Stimulated activated CD4-positive, alpha-beta T cell treated with anti-CD3 and anti-CD28 coated beads, Interleukin-15, amount 100 ng/mL, for 24 hours (primary cell): Measurements from ENCODE around the gene AARSD1.
"Not testable (repeated sequence)": the region's sequence is repeated elsewhere in the genome, so short reads cannot be mapped to it uniquely, and the experiment has no call there.

ENCODE experiments used
- DNase-seq: peaks from one replicate; pipeline ENCODE4 v3.0.0-alpha.2; 2020

The AARSD1 gene

GRCh38 chr17:42980274-42980765, 16.1 kb upstream of the AARSD1 start, which contains the start of gene RUNDC1:
TSS of gene RUNDC1 (plus strand) at chr17:42980565. CDS start at chr17:42980577, 12 bp downstream.
- DNase-seq, result peak; percentile 95

- DNase-seq, result peak; percentile 56
These were observed 15.4 kb upstream of the AARSD1 start, which contains the start of gene PTGES3L for GRCh38 chr17:42979511-42980273. TSS of gene PTGES3L (minus strand) at chr17:42980080. CDS start at chr17:42980053, 27 bp downstream.

GRCh38 chr17:42975701-42976100, 11.4 kb upstream of the AARSD1 start:
- not testable (repeated sequence) for DNase-seq

GRCh38 chr17:42975265-42975664, 11.0 kb upstream of the AARSD1 start:
- no peak for DNase-seq

- DNase-seq, result not testable (repeated sequence)
These were observed 9.1 kb upstream of the AARSD1 start for GRCh38 chr17:42973323-42973722.

- no peak for DNase-seq
These were observed 7.3 kb upstream of the AARSD1 start for GRCh38 chr17:42971589-42971988.

- DNase-seq, result no peak
These were observed 4.8 kb upstream of the AARSD1 start for GRCh38 chr17:42969001-42969581.

GRCh38 chr17:42967925-42968324, 3.7 kb upstream of the AARSD1 start:
- no peak for DNase-seq

- no peak for DNase-seq
These were observed 10.6 kb downstream of the AARSD1 start for GRCh38 chr17:42953669-42954068.

- no peak for DNase-seq
These were observed 14.0 kb downstream of the AARSD1 start for GRCh38 chr17:42950044-42950783.

- DNase-seq, result no peak
These were observed 17.4 kb downstream of the AARSD1 start for GRCh38 chr17:42946812-42947211.

- no peak for DNase-seq
These were observed 20.0 kb downstream of the AARSD1 start for GRCh38 chr17:42944211-42944610.

GRCh38 chr17:42937712-42938596, 26.3 kb downstream of the AARSD1 start:
- peak; percentile 27 for DNase-seq

- DNase-seq, result no peak
These were observed 34.8 kb downstream of the AARSD1 start for GRCh38 chr17:42929497-42929844.

- DNase-seq, result peak; percentile 61
These were observed 35.3 kb downstream of the AARSD1 start for GRCh38 chr17:42928714-42929496.

- DNase-seq, result no peak
These were observed 39.4 kb downstream of the AARSD1 start for GRCh38 chr17:42924891-42925290.

- DNase-seq, result not testable (repeated sequence)
These were observed 40.8 kb downstream of the AARSD1 start for GRCh38 chr17:42923472-42923871.

GRCh38 chr17:42922294-42922693, 42.0 kb downstream of the AARSD1 start:
- DNase-seq, result no peak

- DNase-seq, result no peak
These were observed 43.3 kb downstream of the AARSD1 start for GRCh38 chr17:42920922-42921321.

- DNase-seq, result no peak
These were observed 44.0 kb downstream of the AARSD1 start for GRCh38 chr17:42920106-42920900.
